Trophoblast cell (in vitro differentiated cells and primary cell): ENCODE results near the gene KCNMA1.
A peak's percentile ranks its signal among the peaks of the same experiment; 100 is the strongest.

Source experiments
- DNase-seq, 2 donors: peaks; one replicate each; pipeline ENCODE4 v3.0.0-alpha.2; 2016
- H2AFZ ChIP-seq: 2 replicates; pipeline ENCODE4 v1.6.1; 2013; ENCODE audit warnings: low read length, moderate library complexity, mild to moderate bottlenecking; ENCODE audit not compliant: insufficient read depth, poor library complexity
- H2AK5ac ChIP-seq: 2 replicates; pipeline ENCODE4 v1.6.1; 2013; ENCODE audit warnings: mild to moderate bottlenecking, low read length
- H2BK120ac ChIP-seq: 2 replicates; pipeline ENCODE4 v1.6.1; 2013; ENCODE audit warnings: low read length, mild to moderate bottlenecking, moderate library complexity; ENCODE audit not compliant: insufficient read depth, poor library complexity
- H2BK12ac ChIP-seq: 2 replicates; pipeline ENCODE4 v1.6.1; 2013; ENCODE audit warnings: mild to moderate bottlenecking, low read length, moderate library complexity
- H2BK5ac ChIP-seq: 2 replicates; pipeline ENCODE4 v1.6.1; 2013; ENCODE audit warnings: low read length, low read depth, moderate library complexity, mild to moderate bottlenecking; ENCODE audit not compliant: poor library complexity
- H3K14ac ChIP-seq: 2 replicates; pipeline ENCODE4 v1.6.1; 2013; ENCODE audit warnings: mild to moderate bottlenecking, low read length
- H3K18ac ChIP-seq: 2 replicates; pipeline ENCODE4 v1.6.1; 2013; ENCODE audit warnings: mild to moderate bottlenecking, low read length
- H3K23ac ChIP-seq: 2 replicates; pipeline ENCODE4 v1.6.1; 2013; ENCODE audit warnings: low read length
- H3K27ac ChIP-seq: 2 replicates; pipeline ENCODE4 v1.5.1; 2013; ENCODE audit warnings: low read depth, mild to moderate bottlenecking, inconsistent platforms, low read length, moderate library complexity
- H3K27me3 ChIP-seq: 2 replicates; pipeline ENCODE4 v1.6.1; 2013; ENCODE audit warnings: inconsistent platforms, mild to moderate bottlenecking, low read length, moderate library complexity; ENCODE audit not compliant: insufficient read depth
- H3K36me3 ChIP-seq, 2 experiments: 1 replicate in 1 of 2; 2 replicates in 1 of 2; pipeline ENCODE4 v1.6.1; 2013; ENCODE audit warnings: low read length in 2 of 2, mild to moderate bottlenecking in 2 of 2, moderate library complexity in 1 of 2; ENCODE audit not compliant: insufficient read depth in 2 of 2, control insufficient read depth in 1 of 2
- H3K4ac ChIP-seq: 2 replicates; pipeline ENCODE4 v1.6.1; 2013; ENCODE audit warnings: low read depth, mild to moderate bottlenecking, low read length, moderate library complexity
- H3K4me1 ChIP-seq, 2 experiments: 1 replicate in 1 of 2; 2 replicates in 1 of 2; pipeline ENCODE4 v1.6.1; 2013; ENCODE audit warnings: low read length in 2 of 2, mild to moderate bottlenecking in 2 of 2, moderate library complexity in 1 of 2; ENCODE audit not compliant: insufficient read depth in 2 of 2, control insufficient read depth in 1 of 2
- H3K4me2 ChIP-seq: 2 replicates; pipeline ENCODE4 v1.6.1; 2013; ENCODE audit warnings: inconsistent platforms, mild to moderate bottlenecking, low read length, moderate library complexity
- H3K4me3 ChIP-seq: 2 replicates; pipeline ENCODE4 v1.5.1; 2013; ENCODE audit warnings: mild to moderate bottlenecking, low read depth, low read length, inconsistent platforms
- H3K79me1 ChIP-seq: one replicate; pipeline ENCODE4 v1.6.1; 2013; ENCODE audit warnings: low read length
- H3K79me2 ChIP-seq: 2 replicates; pipeline ENCODE4 v1.6.1; 2013; ENCODE audit warnings: low read length, mild to moderate bottlenecking; ENCODE audit not compliant: control insufficient read depth, insufficient read depth, poor library complexity
- H3K9ac ChIP-seq: 2 replicates; pipeline ENCODE4 v1.6.1; 2013; ENCODE audit warnings: mild to moderate bottlenecking, low read length
- H3K9me3 ChIP-seq: 2 replicates; pipeline ENCODE4 v1.6.1; 2013; ENCODE audit warnings: low read depth, mild to moderate bottlenecking, control low read depth, inconsistent platforms, low read length; ENCODE audit not compliant: insufficient read depth
- H4K12ac ChIP-seq: 2 replicates; pipeline ENCODE4 v1.6.1; 2013; ENCODE audit warnings: low read depth, mild to moderate bottlenecking, low read length, moderate library complexity
- H4K8ac ChIP-seq: 2 replicates; pipeline ENCODE4 v1.6.1; 2013; ENCODE audit warnings: low read depth, mild to moderate bottlenecking, low read length, moderate library complexity
- H4K91ac ChIP-seq: one replicate; pipeline ENCODE4 v1.6.1; 2013; ENCODE audit warnings: low read depth, mild to moderate bottlenecking, low read length, moderate library complexity
- WGBS: extraction: QIAGEN DNeasy Blood & Tissue Kit; methylation state at CpG from one replicate; pipeline ENCODE4 v1.1.7; 2013; ENCODE audit warnings: missing lambda C conversion rate; ENCODE audit not compliant: insufficient read length, insufficient coverage; ENCODE audit errors: extremely low coverage; 5-methylcytosine and 5-hydroxymethylcytosine counted together

KCNMA1 gene

GRCh38 chr10:77583527-77583926 lies 54.1 kb downstream of the KCNMA1 start:
- Histone ChIP-seq H2AK5ac (no peak overlapping the region), H3K36me3 (peaks cover 10 to 11% of the 10 kb centered on the region in 2 experiments), H3K79me2 (peaks cover 2% of the 10 kb centered on the region), H3K18ac (no peak overlapping the region), H3K79me1 (no peaks in the 10 kb centered on the region), H2BK12ac (no peak overlapping the region), H3K27me3 (no peaks in the 10 kb centered on the region), H2BK5ac (no peak overlapping the region), H3K4me1 (peaks cover 17 to 24% of the 10 kb centered on the region in 2 experiments), H3K9me3 (peaks cover 2% of the 10 kb centered on the region), H3K4me2 (no peak overlapping the region), H3K4ac (no peak overlapping the region), H3K14ac (no peak overlapping the region), H4K8ac (no peak overlapping the region), H2BK120ac (no peak overlapping the region), H4K91ac (no peak overlapping the region), H3K9ac (no peak overlapping the region), H2AFZ (no peak overlapping the region), H3K23ac (no peak overlapping the region), H3K4me3 (no peak overlapping the region), H4K12ac (no peak overlapping the region), H3K27ac (no peak overlapping the region)
- no peak for DNase-seq

GRCh38 chr10:77582710-77583115 lies 54.9 kb downstream of the KCNMA1 start:
- Histone ChIP-seq H2AFZ (no peak overlapping the region), H3K4me1 (peaks cover 17 to 23% of the 10 kb centered on the region in 2 experiments), H3K79me2 (peaks cover 2% of the 10 kb centered on the region), H3K18ac (peak overlapping the region; percentile 57), H2AK5ac (no peak overlapping the region), H3K23ac (no peak overlapping the region), H3K9ac (no peak overlapping the region), H2BK120ac (no peak overlapping the region), H3K36me3 (peaks cover 10% of the 10 kb centered on the region in 2 experiments), H3K27me3 (no peaks in the 10 kb centered on the region), H3K4me3 (no peak overlapping the region), H4K12ac (no peak overlapping the region), H3K4ac (no peak overlapping the region), H3K14ac (no peak overlapping the region), H2BK12ac (no peak overlapping the region), H4K91ac (no peak overlapping the region), H3K9me3 (peaks cover 2% of the 10 kb centered on the region), H3K79me1 (no peaks in the 10 kb centered on the region), H2BK5ac (no peak overlapping the region), H3K4me2 (no peak overlapping the region), H3K27ac (no peak overlapping the region), H4K8ac (no peak overlapping the region)
- DNase-seq, result peak; percentile 27 to 36
- WGBS, result no CpG with 5 or more reads among the region's 4 CpGs

- Histone ChIP-seq H3K4me1 (peaks cover 10 to 15% of the 10 kb centered on the region in 2 experiments), H3K4me2 (no peak overlapping the region), H2BK120ac (no peak overlapping the region), H2BK5ac (no peak overlapping the region), H4K91ac (no peak overlapping the region), H4K8ac (no peak overlapping the region), H4K12ac (no peak overlapping the region), H3K14ac (no peak overlapping the region), H2AK5ac (no peak overlapping the region), H3K18ac (no peak overlapping the region), H3K79me2 (peaks cover 2% of the 10 kb centered on the region), H3K9me3 (peaks cover 3% of the 10 kb centered on the region), H3K23ac (no peak overlapping the region), H3K4ac (peak overlapping the region; percentile 39), H2BK12ac (no peak overlapping the region), H3K27ac (no peak overlapping the region), H3K4me3 (no peak overlapping the region), H2AFZ (no peak overlapping the region), H3K9ac (no peak overlapping the region), H3K79me1 (no peaks in the 10 kb centered on the region), H3K36me3 (peaks cover 10% of the 10 kb centered on the region in 2 experiments), H3K27me3 (no peaks in the 10 kb centered on the region)
- no peak for DNase-seq
- WGBS, result no CpG with 5 or more reads among the region's 4 CpGs
Observed at GRCh38 chr10:77581738-77582137, 55.9 kb downstream of the KCNMA1 start.

- no peak overlapping the region for H3K4ac ChIP-seq
- WGBS, result no CpG with 5 or more reads among the region's 2 CpGs
Observed at GRCh38 chr10:77580482-77580881, 57.1 kb downstream of the KCNMA1 start.

More at GRCh38 chr10:77580482-77580881, 57.1 kb downstream of the KCNMA1 start:
- Histone ChIP-seq H4K91ac (no peak overlapping the region), H3K23ac (no peak overlapping the region), H3K4me3 (no peak overlapping the region), H2AFZ (no peak overlapping the region), H3K27me3 (no peaks in the 10 kb centered on the region), H3K4me2 (no peak overlapping the region), H3K79me1 (no peaks in the 10 kb centered on the region), H4K12ac (no peak overlapping the region), H3K18ac (no peak overlapping the region), H2BK12ac (no peak overlapping the region), H3K36me3 (peaks cover 8 to 10% of the 10 kb centered on the region in 2 experiments), H4K8ac (no peak overlapping the region), H3K27ac (no peak overlapping the region), H3K9ac (no peak overlapping the region), H2AK5ac (no peak overlapping the region), H3K79me2 (peaks cover 2% of the 10 kb centered on the region), H2BK5ac (no peak overlapping the region), H2BK120ac (no peak overlapping the region), H3K9me3 (peaks cover 3% of the 10 kb centered on the region), H3K14ac (no peak overlapping the region), H3K4me1 (peaks cover 10 to 15% of the 10 kb centered on the region in 2 experiments)
- no peak for DNase-seq
